Lower lobe of right lung (tissue), 2 donors: ENCODE data around the gene NDUFC1. TPM values are rescaled to one million over a fixed set of nuclear protein-coding genes. Genes with fewer than 3 reads are reported as not detected.

Source experiments
- ATAC-seq, 2 donors: fragments of 200-7000 bp; cut with Tn5 transposase; one replicate each; pipeline ENCODE4 v1.9.1; 2020 to 2022; ENCODE audit warnings: mild to moderate bottlenecking in 2 of 2, moderate library complexity in 2 of 2
- DNase-seq: peaks from one replicate; pipeline ENCODE4 v3.0.0-alpha.2; 2020
- H3K27ac ChIP-seq: fragments of 200-600 bp; one replicate; pipeline ENCODE4 v1.8.0; 2022
- H3K27me3 ChIP-seq: fragments of 200-600 bp; one replicate; pipeline ENCODE4 v1.8.0; 2022; ENCODE audit warnings: low read depth
- H3K36me3 ChIP-seq: fragments of 200-600 bp; one replicate; pipeline ENCODE4 v1.8.0; 2022; ENCODE audit warnings: mild to moderate bottlenecking
- H3K4me1 ChIP-seq: fragments of 200-600 bp; one replicate; pipeline ENCODE4 v1.8.0; 2022
- H3K4me3 ChIP-seq: fragments of 200-600 bp; one replicate; pipeline ENCODE4 v1.8.0; 2022; ENCODE audit warnings: mild to moderate bottlenecking
- H3K9me3 ChIP-seq: fragments of 200-600 bp; one replicate; pipeline ENCODE4 v1.8.0; 2022
- CTCF ChIP-seq: fragments of 200-600 bp; IDR thresholded peaks from one replicate; pipeline ENCODE4 v1.8.0; 2022; ENCODE audit warnings: antibody characterized with exemption, mild to moderate bottlenecking
- intact Hi-C: fragments of 100-400 bp; cut with DNase I; formaldehyde crosslinking; loops from one replicate; pipeline ENCODE4 v1.11.0; 2022
- total RNA-seq: library from RNA; stranded (reverse); fragmentation: NEBNext Ultra II Directional; extraction: Animal tissue kit (Norgen Biotek cat#: 25700); gene quantifications from one replicate; pipeline ENCODE4 v1.2.1, GENCODE V29; 2021
- donor health status: DM: no; HTN: yes; CAD: no; lungs with severe emphysema.

Gene NDUFC1
- total RNA-seq, 1 donor from 2014 or later: 52.0 TPM

- Histone ChIP-seq H3K27me3 (peaks cover 43% of the 10 kb centered on the region), H3K27ac (no peak overlapping the region), H3K9me3 (no peaks in the 10 kb centered on the region), H3K4me3 (peak overlapping the region; percentile 43), H3K4me1 (peaks cover 15% of the 10 kb centered on the region), H3K36me3 (no peaks in the 10 kb centered on the region)
- TF ChIP-seq CTCF: no peak
- intact Hi-C loops: no loop called here
- DNase-seq (no peak), ATAC-seq (peak; percentile 39 to 70)
These were observed 23.1 kb downstream of the NDUFC1 start for GRCh38 chr4:139278912-139279759.

- TF ChIP-seq CTCF: no peak
- Histone ChIP-seq H3K27ac (no peak overlapping the region), H3K27me3 (peaks cover 43% of the 10 kb centered on the region), H3K36me3 (no peaks in the 10 kb centered on the region), H3K4me1 (peaks cover 15% of the 10 kb centered on the region), H3K4me3 (no peak overlapping the region), H3K9me3 (no peaks in the 10 kb centered on the region)
- DNase-seq: no peak
- no peak for ATAC-seq
- intact Hi-C loops: no loop called here
These were observed 23.8 kb downstream of the NDUFC1 start for GRCh38 chr4:139278485-139278884.

- Histone ChIP-seq H3K36me3 (no peaks in the 10 kb centered on the region), H3K4me3 (no peak overlapping the region), H3K4me1 (peaks cover 15% of the 10 kb centered on the region), H3K27me3 (peaks cover 41% of the 10 kb centered on the region), H3K27ac (no peak overlapping the region), H3K9me3 (no peaks in the 10 kb centered on the region)
- DNase-seq: no peak
- no peak for ATAC-seq
- no peak for TF ChIP-seq CTCF
- intact Hi-C loops: no loop called here
These were observed 27.0 kb downstream of the NDUFC1 start for GRCh38 chr4:139275281-139275735.

DNA sequence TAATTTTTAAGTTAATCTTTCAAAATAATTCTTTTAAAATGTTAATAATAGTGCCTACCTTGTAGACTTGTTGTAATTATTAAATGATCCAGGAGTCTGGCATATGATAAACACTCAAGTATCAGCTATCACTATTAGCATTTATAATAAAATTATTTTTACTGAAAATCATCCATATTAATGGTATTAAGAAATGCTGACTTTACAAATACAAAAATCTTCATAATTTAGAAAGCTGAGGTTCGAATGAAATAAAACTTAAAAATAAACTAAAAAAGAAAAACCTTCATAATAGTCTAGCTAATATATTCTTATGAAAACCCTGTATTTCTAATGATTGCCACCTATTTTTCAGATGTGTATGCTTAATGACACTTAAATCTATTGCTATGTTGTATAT, 27.5 kb downstream of the NDUFC1 start:
- no peak for ATAC-seq
- Histone ChIP-seq H3K4me3 (no peak overlapping the region), H3K27me3 (peaks cover 36% of the 10 kb centered on the region), H3K36me3 (no peaks in the 10 kb centered on the region), H3K9me3 (no peaks in the 10 kb centered on the region), H3K4me1 (peaks cover 10% of the 10 kb centered on the region), H3K27ac (no peak overlapping the region)
- intact Hi-C loops: no loop called here
- TF ChIP-seq CTCF: no peak
- no peak for DNase-seq

DNA sequence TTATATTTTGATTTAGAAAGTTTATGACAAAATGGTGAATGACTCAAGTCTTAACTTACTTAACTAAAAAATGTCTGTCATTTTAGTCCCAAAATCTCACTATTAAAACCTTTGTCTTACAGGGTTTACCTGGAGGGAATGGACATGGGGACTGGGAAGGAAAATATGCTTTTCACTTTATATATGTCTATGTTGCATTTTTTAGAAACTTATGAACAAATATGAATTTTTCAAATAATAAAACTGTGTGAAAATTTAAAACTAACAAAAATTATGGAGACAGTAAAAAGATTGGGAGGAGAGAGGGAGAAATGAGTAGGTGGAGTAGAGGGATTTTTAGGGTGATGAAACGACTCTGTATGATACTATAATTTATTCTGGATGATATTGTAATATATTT, 28.4 kb downstream of the NDUFC1 start:
- peaks cover 28% of the 10 kb centered on the region for H3K27me3 ChIP-seq
- TF ChIP-seq CTCF: no peak
- DNase-seq: no peak
- intact Hi-C loops: no loop called here
- no peaks in the 10 kb centered on the region for H3K36me3 ChIP-seq
- no peak for ATAC-seq
- no peak overlapping the region for H3K4me3 ChIP-seq
- peaks cover under 1% of the 10 kb centered on the region for H3K4me1 ChIP-seq
- no peaks in the 10 kb centered on the region for H3K9me3 ChIP-seq
- H3K27ac ChIP-seq: no peak overlapping the region
